ENCODE measurements around the gene ABTB2.
A peak's percentile ranks its signal among the peaks of the same experiment; 100 is the strongest.
"Not testable (repeated sequence)": the region's sequence is repeated elsewhere in the genome, so short reads cannot be mapped to it uniquely, and the experiment has no call there.

The ABTB2 gene

DNA sequence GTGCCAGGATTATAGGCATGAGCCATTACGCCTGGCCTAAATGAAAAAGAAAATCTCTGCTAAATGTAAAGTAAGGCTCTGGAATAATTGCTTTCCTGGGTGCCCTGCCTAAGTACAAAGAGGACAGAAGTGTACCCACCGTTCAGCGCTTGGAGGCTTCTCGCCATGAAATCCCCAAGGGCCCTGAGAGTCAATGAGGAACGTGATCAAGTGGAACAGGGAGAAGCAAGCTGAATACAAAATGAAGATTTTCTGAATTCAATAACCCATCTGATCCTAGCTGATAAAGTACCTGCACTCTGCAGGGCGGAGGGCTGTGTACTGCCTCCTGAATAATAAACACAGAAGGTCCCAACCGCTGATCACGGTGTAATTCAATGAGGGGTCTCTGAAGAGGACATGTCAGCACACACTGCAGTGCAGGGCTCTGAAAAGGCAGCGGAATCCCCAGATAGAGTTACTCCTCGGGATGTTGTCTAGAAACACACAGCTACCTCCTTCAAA, 97.7 kb downstream of the ABTB2 start:
- no peak for DNase-seq

DNA sequence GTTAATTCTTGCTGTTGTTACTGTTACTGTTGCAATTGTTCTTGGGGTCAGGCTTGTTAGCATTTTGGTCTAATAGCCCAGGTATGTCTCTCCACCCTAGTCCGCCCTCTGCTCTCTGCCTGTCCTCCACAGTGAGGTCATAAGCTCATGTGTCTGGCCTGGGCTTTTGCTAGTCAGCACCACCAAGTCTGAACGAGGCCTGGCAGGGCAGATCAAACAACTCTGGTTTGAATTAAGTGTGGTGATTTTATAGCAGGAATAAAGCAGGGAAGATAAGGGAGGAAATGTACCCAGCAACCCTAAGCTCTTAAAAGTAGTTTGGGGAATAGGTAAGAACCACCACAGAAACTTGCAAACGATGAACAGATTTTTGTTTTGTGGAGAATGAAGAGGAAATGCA, 98.7 kb downstream of the ABTB2 start:
- DNase-seq = no peak

DNA sequence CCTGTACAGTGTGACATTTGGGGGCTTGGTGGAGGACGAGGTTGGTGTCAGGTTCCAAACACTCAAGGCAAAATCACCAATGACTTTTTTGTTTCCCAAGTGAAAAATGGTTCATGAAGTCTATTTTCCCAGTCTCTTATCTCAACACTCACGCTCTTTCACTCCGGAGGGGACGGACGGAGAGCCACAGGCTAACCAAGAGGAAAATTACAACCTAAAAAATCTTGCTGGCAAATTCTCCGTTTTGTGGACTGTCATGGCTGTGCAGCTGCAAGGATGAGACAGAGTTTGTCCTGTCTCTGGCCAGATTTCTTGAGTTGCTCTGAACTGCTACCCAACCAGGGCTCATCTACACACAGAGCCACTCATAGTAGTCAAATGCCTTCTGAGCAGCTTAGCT, 101.2 kb downstream of the ABTB2 start:
- no peak for DNase-seq

DNA sequence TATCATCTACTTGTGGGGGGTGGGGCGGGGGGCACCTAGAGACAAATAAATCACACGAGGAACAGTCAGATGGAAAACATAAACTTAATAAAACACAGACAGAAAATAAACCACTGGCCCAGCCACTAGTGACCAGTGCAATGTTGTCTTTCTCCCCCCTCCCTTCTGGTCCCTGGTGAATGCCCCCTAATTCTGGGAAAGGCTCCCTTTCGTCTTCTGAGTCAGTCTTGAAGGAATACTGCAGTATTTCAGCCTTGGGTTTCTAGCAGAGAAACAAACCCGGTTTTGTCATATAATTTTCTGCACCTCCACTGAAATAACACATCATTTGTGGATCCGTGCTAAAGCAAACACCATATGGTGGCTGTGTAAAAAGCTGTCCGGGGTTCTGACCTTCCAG, 101.7 kb downstream of the ABTB2 start:
- no peak for DNase-seq

DNA sequence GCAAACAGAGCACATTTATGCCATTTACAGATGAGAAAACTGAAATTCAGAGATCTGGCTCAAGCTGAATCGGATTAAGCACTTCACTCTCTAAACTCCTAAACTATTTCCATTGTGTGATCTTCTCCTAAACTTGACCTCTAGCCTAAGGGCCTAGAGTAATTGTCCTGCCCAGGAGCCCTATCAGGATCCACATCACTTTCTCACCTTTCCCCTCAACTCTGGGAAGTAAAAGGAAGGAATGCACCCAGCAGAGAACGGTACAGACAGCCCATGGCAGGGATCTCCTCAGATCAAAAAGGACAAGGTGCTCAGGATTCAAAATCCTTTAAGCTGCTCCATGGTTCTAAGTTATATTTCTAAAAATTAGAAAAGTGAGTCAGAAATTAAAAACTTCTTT, 102.7 kb downstream of the ABTB2 start:
- DNase-seq = no peak

DNA sequence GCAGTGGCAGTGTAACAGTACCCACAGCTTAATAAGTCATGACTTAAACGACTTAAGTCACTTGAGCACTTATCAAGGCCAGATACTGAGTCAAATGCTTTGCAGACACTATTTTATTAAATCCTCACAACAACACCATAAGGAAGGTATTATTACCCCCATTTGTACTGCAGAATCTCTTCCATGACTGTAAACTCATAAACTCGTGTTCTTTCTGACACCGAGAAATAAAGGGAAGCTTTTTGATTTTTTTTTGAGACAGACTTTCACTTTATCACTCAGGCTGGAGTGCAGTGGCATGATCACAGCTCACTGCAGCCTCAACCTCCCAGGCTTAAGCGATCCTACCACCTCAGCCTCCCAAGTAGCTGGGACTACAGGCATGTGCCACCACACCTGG, 103.8 kb downstream of the ABTB2 start:
- no peak for DNase-seq

DNA sequence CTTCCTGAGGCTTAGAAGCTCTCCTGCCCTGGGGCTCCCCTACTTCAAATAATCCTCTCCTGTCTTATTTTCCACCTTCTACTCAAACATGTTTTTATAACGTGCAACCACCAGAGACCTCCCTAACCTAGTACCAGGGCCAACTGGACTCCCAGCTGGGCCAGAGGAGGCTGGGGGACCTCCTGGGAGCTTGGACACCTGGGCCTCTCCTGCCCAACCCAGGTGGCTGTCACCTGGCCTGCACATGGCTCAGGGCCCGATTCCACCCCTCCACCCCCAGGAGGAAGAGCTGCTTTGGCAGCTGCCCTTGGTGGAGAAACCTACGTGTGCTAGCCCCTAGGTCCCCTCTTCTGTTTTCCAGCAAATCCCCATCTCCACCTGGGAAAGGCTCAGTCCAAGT, 105.2 kb downstream of the ABTB2 start:
- DNase-seq = no peak

DNA sequence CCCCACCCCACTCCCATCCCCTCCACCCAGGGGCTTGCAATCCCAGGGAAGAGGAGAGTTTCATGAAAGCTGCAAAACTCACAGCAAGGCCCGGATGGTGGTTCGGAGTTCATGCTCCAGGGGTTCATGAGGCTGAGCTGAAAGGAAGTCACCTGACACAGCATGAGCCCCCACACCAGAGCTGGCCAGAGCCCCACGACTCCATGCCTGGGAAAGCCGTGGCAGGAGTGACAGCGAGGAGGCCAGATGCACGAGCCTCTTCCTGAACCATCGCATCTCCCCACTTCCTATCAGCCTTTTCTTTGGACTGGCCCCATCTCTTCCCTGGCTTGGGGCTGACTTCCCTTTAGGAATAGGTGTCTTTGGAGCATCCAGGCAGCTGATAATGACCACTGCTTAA, 105.8 kb downstream of the ABTB2 start:
- no peak for DNase-seq

DNA sequence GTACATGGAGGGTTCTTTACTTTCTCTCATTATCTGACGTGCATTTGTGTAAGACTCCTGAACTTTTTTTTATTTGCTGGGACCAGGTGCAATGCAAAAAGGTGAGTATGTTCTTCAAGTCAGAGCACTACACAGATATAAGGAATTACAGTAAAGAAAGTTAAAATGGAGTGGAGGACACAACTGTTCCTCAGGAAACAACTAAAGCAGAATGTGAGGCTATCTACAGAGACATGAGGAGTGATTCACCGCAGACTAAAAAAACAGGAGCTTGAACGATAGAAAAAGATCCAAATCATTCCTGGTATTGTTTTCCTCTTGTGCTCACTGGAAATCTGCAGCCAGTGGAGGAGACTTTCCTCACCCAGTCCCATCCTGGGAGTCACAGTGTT, 106.2 kb downstream of the ABTB2 start:
- DNase-seq = no peak

DNA sequence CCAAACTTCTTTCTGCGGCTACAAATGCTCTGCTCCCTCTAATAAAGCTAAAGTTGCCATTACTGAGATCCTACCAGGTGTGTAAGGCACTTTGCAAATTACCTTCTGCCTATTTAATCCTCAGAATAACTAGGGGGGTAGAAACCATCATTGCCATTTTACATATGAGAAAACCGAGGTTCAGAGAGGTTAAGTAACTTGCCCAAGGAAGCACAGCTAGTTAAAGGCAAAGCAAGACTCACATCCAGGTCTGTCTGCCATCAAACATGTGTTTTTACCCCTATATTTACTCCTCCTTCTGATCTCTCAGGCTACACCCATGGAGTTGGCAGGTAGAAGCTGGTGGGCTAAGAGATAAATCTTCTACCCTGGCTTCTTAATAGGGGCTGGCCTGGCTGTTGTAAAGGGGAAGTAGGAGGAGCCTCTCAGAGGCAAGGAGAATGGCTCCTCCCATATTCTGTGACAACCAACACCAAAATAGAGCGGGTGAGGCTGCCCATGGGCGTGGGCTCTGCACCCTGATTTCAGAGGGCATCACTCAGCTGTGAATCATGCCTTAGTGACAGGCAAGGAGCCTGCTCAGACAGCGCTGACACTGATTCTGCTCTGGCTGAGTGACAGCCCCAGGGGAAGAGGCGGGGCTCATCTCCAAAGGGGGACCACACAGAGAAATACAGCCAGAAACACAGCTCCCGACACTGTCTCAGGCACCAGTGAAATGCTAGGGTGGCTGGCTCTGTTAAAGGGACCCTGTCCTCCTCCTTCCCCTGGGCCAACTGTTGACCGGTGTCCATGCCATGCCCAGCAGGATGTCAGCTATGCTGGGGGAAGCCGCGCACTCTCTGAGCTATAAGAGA, 106.8 kb downstream of the ABTB2 start:
- peak; percentile 80 for DNase-seq

DNA sequence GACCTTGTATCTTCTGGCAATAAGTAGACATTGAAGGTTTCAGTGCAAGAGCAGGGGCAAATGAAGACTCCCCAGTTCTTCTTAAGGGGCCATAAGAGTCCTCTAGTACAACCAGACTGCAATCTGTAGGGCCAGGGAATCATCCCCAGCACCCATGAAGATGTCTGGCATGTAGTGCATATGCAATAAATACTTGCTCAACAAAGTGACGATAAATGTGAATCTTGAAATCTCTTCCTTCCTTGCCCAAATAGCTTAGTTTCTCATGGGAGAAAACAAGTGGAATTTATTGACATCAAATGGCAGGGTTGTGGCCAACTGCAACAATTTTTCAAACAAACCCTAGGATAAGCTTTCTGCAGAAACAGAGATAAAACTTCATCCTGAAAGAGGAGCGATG, 107.6 kb downstream of the ABTB2 start:
- no peak for DNase-seq

DNA sequence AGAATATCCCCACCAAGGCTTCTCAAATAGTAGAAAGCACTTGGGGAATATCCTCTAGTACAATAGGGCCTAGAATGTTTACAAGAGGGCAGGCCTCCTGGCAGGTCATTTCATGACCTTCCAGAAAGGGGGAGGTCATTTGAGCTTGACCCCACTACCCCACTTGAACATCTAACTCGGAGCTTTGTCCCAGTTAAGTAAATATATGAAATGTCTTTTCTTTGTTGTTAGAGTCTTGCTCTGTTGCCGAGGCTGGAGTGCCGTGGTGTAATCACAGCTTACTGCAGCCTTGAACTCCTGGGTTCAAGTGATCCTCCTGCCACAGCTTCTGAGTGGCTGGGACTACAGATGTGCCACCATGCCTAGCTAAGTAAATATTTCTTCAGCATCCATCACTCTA, 108.4 kb downstream of the ABTB2 start:
- DNase-seq = no peak

DNA sequence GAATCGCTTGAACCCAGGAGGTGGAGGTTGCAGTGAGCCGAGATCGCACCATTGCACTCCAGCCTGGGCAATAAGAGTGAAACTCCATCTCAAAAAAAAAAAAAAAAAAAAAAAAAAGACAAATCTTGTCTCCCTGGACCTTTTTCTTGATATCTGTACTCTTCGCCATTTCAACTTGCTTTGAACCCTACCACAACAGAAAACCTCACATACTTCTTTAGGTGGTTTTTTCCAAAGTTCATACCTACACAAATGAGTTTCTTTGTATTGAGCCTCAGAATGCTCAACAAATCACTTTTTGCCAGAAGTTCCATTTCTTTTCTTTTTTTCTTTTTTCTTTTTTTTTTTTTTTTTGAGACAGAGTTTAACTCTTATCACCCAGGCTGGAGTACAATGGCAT, 111.3 kb downstream of the ABTB2 start:
- not testable (repeated sequence) for DNase-seq

DNA sequence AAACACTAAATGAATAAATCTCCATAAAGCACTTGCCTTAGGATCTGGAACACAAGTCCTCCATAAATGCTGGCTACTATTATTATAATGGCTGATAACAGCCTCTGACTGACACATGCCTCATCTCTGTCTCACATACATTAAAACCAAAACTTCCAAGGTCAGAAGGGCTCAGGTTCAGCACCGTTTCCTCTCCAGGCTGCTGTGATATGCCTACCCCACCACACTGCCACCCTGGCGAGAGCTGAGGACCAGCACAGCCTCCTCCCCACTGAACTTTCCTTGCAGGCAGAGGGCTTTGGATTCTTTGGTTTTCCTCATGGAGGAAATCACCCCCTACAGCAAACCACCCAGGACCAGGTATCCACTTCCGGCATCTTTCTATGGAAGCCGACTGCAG, 112.8 kb downstream of the ABTB2 start:
- DNase-seq = no peak

DNA sequence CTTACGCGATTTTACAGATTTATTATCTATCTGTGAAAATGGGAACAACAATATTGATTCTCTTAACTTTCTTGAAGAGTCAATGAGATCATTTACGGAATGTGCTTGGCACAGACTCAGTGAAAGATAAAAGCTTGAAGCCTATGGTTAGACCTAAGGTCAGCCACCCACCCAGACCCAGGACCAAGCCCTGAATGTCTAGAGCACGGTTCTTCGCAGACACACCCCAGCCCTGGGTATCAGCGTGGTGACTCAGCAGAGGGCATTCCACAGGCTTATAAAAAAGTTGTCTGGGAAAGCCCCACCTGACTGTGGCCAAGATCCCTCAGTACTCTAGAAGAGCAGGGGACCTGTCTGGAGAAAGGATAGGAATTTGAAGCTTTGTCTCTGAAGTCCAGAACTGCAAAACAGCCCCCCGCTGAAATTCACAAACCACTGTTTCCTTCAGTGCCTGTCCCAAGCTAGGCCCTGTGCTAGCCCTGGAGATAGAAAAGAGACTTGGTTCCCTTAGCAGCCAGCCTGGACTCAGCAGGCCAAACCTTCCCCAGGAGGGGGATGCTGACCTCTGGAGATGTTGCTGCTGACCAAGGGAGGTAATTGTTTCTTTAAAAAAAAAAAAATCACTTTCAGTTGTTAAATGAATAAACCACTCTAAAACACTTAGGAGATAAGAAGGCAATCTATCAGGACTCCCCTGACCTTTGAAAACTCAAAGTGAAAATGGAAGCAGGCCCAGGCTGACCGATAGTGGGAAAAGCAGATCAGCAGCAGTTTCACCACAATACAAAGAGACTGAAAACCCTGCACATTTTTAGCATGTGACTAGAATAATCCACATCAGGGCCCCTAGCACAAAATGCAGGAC, 114.0 kb downstream of the ABTB2 start:
- DNase-seq = no peak

DNA sequence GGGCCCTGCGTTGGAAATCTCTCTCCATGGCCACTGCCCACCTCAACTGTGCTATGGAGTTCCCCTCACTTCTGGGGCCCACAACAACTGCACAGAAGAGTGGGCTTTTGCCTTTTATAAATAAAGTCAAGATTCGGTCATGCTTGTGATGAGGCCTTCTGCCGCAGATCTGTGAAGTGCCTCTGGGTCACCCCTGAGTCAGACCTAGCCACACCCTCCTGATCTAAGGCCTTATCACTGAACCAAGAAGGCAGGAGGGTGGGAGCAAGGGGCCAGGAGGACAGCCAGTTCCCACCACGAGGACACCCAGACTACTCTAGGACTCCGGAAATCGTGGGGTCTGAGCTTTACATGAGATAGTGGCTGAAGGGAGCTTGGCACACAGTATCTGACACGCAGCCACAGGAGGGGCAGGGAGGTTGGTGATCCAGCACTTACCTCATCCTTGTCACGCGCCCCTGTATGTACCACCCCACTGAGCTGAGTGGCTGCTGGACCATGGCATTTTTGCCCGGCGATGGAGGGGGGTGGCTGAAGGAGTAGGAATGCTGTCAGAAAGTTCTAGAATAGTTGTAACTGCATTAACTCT, 115.7 kb downstream of the ABTB2 start:
- DNase-seq = no peak

DNA sequence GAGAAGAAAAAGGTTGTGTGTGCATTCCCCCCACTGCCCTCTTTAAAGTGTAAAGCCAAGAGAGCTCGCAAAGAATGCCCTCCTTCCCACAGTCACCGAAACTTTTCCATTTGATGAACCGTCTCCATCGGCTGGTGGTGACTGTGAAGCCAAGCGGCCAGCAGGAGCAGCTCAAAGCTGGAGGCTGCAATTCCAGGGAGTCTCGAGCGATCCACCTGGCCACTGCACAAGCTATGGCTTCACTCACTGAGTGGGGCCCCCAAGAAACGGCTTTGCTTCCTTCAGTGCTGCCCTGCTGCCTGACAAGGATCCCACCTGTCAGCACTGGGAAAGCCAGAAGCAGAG, 117.7 kb downstream of the ABTB2 start:
- no peak for DNase-seq

DNA sequence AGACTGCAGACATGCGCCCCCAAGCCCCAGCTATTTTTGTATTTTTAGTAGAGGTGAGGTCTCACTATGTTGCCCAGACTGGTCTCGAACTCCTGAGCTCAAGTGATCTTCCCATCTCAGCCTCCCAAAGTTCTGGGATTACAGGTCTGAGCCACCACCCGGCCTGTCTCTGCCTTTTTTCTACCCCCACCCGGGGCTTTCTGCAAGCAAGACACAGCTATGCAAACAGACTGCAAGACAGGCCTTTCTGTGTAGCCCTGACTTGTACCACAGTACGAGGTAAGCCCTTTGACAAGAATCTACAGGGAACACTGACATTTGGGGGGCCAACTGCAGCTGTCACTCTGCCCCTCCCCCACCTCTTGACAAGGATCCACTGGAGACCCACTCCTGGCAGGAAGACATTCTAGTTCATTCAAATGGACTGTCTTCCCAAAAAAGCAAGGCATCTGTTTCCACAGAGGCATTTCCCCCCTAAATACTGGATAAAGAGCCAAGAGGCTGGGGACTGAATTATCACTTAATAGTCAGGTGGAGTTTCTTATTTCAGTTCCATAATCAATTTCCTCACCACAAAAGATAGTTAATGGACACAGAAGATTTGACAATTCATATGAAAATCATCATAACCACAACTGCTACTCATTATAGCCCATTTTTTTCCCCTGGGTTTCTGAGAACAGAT, 118.2 kb downstream of the ABTB2 start:
- DNase-seq = no peak

DNA sequence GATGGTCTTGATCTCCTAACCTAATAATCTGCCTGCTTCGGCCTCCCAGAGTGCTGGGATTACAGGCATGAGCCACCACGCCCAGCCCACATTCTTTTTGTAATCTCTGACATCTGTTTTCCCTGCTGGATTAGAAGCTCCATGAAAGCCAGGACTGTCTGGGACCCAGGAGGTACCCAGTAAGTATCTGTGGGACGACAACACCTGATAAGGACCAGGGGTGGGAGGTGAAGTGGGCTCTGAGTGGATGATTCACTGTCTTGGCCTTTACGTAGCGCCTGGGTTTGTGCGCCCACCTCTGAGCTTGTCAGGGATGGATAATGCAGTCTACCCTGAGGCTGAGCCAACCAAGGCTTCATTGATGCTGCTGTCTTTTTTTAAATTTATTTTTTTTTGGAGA, 118.8 kb downstream of the ABTB2 start:
- DNase-seq = no peak

DNA sequence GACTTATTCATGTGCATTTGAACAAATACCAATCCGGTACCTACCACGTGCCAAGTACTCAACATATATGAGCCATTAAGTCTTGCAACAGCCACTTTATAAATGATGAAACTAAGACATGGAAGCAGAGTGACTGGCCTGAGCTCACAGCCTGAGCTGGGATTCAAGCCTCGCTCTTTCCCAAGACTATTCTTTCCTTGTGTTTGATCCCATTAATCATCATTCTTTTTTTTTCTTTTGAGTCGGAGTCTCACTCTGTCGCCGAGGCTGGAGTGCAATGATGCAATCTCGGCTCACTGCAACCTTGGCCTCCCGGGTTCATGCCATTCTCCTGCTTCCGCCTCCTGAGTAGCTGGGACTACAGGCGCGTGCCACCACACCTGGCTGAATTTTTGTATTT, 119.3 kb downstream of the ABTB2 start:
- no peak for DNase-seq

DNA sequence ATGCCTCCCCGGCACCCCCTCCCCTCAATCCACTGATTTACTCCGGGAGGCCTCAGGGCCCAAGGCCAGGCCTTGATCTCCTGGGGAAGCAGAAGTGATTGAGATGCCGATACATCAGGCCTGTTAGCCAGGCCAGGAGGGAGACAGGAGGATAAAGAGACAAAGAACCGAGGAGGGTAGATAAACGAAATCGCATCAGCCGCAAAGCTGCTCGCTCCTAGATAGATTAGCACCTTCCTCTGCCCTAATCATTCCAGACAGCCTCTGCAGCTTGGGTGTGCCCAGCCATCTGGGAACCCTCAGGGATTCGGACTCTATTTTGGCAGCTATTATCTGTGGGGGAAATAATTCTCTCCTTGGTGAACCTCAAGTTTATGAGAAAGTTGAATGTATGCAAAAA, 121.2 kb downstream of the ABTB2 start:
- no peak for DNase-seq

DNA sequence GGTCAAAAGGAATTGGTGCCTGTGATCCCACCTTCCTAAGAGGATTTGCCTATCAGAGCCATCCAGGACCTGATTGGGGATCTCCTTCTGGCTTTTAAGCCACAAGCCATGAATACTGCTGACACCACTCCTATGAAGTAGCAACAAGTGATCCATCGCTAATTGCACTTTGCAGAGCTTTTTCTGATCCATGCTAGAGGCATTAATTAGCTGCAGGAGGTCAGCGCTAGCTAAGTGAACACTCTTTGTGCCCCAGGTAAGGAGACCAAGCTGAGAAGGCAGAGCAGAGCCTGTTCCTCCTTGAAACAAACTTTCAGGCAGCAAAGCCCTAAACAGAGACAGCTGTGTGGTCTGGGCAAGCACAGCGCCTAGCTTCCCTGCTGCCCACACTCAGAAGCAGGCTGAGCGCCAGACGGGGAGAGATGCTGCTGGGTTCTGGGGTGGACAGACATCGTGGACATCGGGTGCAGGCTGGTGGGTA, 122.2 kb downstream of the ABTB2 start:
- no peak for DNase-seq

DNA sequence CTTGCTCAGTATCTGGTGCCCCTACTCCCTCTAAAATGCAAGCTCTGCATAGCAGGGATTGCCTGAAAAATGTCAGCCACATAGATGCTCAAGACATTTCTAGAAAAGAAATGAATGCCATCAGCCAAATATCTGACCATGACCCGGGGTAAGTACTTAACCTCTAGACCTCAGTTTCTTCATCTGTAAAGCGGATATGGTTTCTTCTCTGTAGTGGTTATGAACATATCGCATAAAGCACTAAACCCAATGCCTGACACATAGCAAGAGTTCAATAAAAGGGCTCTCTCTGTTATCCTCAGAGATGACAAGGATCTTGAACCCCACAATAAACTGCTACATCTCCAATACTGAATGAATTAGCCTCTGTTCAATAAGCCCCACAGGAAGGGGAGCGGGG, 122.6 kb downstream of the ABTB2 start:
- DNase-seq = peak; percentile 20
